ENCODE measurements around the gene TCEA2. TPM values are rescaled to one million over a fixed set of nuclear protein-coding genes. Genes with fewer than 3 reads are reported as not detected.

TCEA2 gene
- total and polyA plus RNA-seq, 11 donors, result 19.2 to 52.1 (median 42.6) TPM

DNA sequence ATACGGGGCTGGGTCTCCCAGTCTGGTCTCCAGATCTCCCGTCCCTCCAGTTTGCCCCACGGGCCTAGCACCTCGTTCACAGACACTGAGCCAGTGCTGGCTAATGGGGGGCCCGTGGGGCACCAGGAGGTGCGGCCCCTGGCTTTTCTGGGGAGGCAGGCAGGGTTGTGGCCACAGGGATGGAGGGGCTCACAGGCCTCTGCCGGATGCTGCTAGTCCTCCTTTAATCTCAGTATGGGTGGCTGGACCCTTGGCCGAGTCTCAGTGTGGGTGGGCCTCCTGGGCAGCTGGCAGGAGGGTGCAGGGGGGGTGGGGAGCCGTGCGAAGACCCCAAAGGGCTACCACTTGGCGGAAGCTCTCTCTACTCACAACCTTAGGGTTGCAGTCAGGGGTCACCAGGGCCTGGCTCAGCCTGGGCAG is 12.0 kb upstream of the TCEA2 start:
- WGBS, 4 donors, result 67 to 72% (median 69%) methylated on average over 9 to 11 of the region's 11 CpGs
- Histone ChIP-seq H3K4me3 (peak overlapping the region in 11 of 12 donors; percentile 20 to 91 (median 61)), H3K4me1 (peaks cover 0 to 54% (median 29%) of the 10 kb centered on the region in 12 donors), H3K36me3 (peaks cover 0 to 23% (median 8%) of the 10 kb centered on the region in 9 donors), H3K27ac (peak overlapping the region; percentile 78 to 96 (median 91)), H3K9me3 (no peaks in the 10 kb centered on the region), H3K27me3 (peaks cover 0 to 61% (median 14%) of the 10 kb centered on the region in 9 donors)
- TF ChIP-seq POLR2A (IDR thresholded peaks at IDR 0.05), result no peak
- TF ChIP-seq CTCF (IDR thresholded peaks at IDR 0.05), result no peak
- no peak for ATAC-seq
- intact Hi-C loops (cut with DNase I), result no loop called here
- DNase-seq, result no peak

GRCh38 chr20:64051561-64052325 is 11.3 kb upstream of the TCEA2 start:
- no peak for TF ChIP-seq CTCF (IDR thresholded peaks at IDR 0.05)
- TF ChIP-seq POLR2A (IDR thresholded peaks at IDR 0.05), result peak in 1 of 2 donors; percentile 38
- H3K27me3 ChIP-seq, result peaks cover 0 to 59% (median 14%) of the 10 kb centered on the region in 9 donors
- WGBS, 4 donors, result 57 to 76% (median 68%) methylated on average over 13 to 15 of the region's 15 CpGs
- DNase-seq (peak; percentile 87 to 92 (median 89)), ATAC-seq (peak; percentile 45 to 72 (median 55))
- intact Hi-C loops (cut with DNase I), result no loop called here
- H3K4me1 ChIP-seq, result peaks cover 0 to 59% (median 32%) of the 10 kb centered on the region in 12 donors
- peak overlapping the region in 7 of 12 donors; percentile 32 to 91 (median 65) for H3K4me3 ChIP-seq
- no peaks in the 10 kb centered on the region for H3K9me3 ChIP-seq
- H3K27ac ChIP-seq, result peak overlapping the region; percentile 78 to 96 (median 91)
- peaks cover 0 to 20% (median 8%) of the 10 kb centered on the region in 9 donors for H3K36me3 ChIP-seq

DNA sequence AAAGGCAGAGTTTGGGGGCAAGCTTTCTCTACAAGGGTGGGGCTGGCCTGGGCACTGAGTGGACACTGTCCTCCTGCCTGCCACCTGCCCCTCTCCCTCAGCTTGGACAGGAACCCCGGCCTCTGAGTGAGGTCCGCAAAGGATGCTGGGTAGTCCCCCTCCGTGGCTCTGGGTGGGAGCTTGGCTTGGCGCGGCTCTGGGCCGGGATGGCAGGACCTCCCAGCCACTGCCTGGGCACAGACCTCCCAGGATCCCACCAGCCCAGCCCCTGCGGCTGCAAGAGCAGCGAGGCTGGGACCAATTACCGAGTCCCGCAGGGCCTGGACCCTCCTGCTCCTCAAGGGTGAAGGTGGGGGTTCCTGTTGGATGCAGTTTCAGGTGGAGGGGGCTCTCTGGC is 10.7 kb upstream of the TCEA2 start:
- H3K4me1 ChIP-seq, result peaks cover 0 to 65% (median 34%) of the 10 kb centered on the region in 12 donors
- no peak for DNase-seq
- intact Hi-C loops (cut with DNase I), result no loop called here
- peaks cover 0 to 58% (median 14%) of the 10 kb centered on the region in 9 donors for H3K27me3 ChIP-seq
- H3K27ac ChIP-seq, result peak overlapping the region; percentile 68 to 96 (median 91)
- ATAC-seq, result no peak
- whole genome bisulfite sequencing, 4 donors, result 66 to 78% (median 73%) methylated on average over 9 to 10 of the region's 10 CpGs
- H3K36me3 ChIP-seq, result peaks cover 0 to 14% (median 8%) of the 10 kb centered on the region in 9 donors
- H3K4me3 ChIP-seq, result peak overlapping the region in 7 of 12 donors; percentile 5 to 32 (median 22)
- H3K9me3 ChIP-seq, result no peaks in the 10 kb centered on the region
- TF ChIP-seq CTCF (IDR thresholded peaks at IDR 0.05) (no peak), POLR2A (IDR thresholded peaks at IDR 0.05) (no peak)
